ENCODE data around the gene RARS2.

The RARS2 gene

GRCh38 chr6:87589693-87590416 is at the start of gene RARS2, which contains the start of gene ORC3 (continued):
- TF ChIP-seq ZNF549 (tag by site-specific recombination; IDR thresholded peaks at IDR 0.05) (no peak), ZNF211 (tag by site-specific recombination; IDR thresholded peaks at IDR 0.05; ENCODE audit: low read depth) (no peak), ZNF48 (tag by site-specific recombination; IDR thresholded peaks at IDR 0.05) (no peak), ZNF416 (tag by site-specific recombination; IDR thresholded peaks at IDR 0.05) (no peak), ZBTB44 (tag by site-specific recombination; IDR thresholded peaks at IDR 0.05) (no peak), CTCF (tag by site-specific recombination; IDR thresholded peaks at IDR 0.05) (no peak), ZNF843 (tag by site-specific recombination; IDR thresholded peaks at IDR 0.05) (no peak; the same call in none of the 2 replicates), ZNF266 (tag by site-specific recombination; IDR thresholded peaks at IDR 0.05; ENCODE audit: low read depth) (no peak), ZNF660 (tag by site-specific recombination; IDR thresholded peaks at IDR 0.05) (peak; percentile 29; the same call in 1 of the 2 replicates), IKZF3 (tag by site-specific recombination; IDR thresholded peaks at IDR 0.05) (peak; percentile 77), ZNF366 (tag by site-specific recombination; conservative IDR thresholded peaks at IDR 0.05) (peak; percentile 63), ZNF140 (tag by site-specific recombination; IDR thresholded peaks at IDR 0.05) (no peak), KLF17 (tag by site-specific recombination; IDR thresholded peaks at IDR 0.05) (peak; percentile 58), ZNF654 (tag by site-specific recombination; IDR thresholded peaks at IDR 0.05; ENCODE audit: low read depth) (no peak), ZBTB1 (tag by site-specific recombination; IDR thresholded peaks at IDR 0.05) (no peak), ZBTB48 (tag by site-specific recombination; IDR thresholded peaks at IDR 0.05) (0 out of 2 replicates have a peak, but pooled peaks have one; percentile 23), YY1 (tag by site-specific recombination; IDR thresholded peaks at IDR 0.05) (peak; percentile 74), SP7 (tag by site-specific recombination; IDR thresholded peaks at IDR 0.05) (peak; percentile 70; the same call in 1 of the 2 replicates), ZNF280D (tag by site-specific recombination; IDR thresholded peaks at IDR 0.05) (no peak), BCL11B (tag by site-specific recombination; IDR thresholded peaks at IDR 0.05; ENCODE audit: low read depth) (0 out of 2 replicates have a peak, but pooled peaks have one; percentile 24), ATF2 (tag by site-specific recombination; IDR thresholded peaks at IDR 0.05; ENCODE audit: low read depth) (no peak), ZNF548 (tag by site-specific recombination; IDR thresholded peaks at IDR 0.05) (no peak), ZNF292 (tag by site-specific recombination; IDR thresholded peaks at IDR 0.05; ENCODE audit: borderline replicate concordance, low read depth) (no peak), ZFP3 (tag by site-specific recombination; IDR thresholded peaks at IDR 0.05; ENCODE audit: low read depth) (no peak), ZNF510 (tag by site-specific recombination; IDR thresholded peaks at IDR 0.05; ENCODE audit: insufficient replicate concordance) (no peak), ZNF768 (tag by site-specific recombination; IDR thresholded peaks at IDR 0.05) (no peak), ZNF473 (tag by site-specific recombination; IDR thresholded peaks at IDR 0.05) (no peak), MYNN (tag by site-specific recombination; IDR thresholded peaks at IDR 0.05; ENCODE audit: borderline replicate concordance) (no peak), ZNF707 (tag by site-specific recombination; IDR thresholded peaks at IDR 0.05) (no peak)
- TF ChIP-seq, protein P1, sequence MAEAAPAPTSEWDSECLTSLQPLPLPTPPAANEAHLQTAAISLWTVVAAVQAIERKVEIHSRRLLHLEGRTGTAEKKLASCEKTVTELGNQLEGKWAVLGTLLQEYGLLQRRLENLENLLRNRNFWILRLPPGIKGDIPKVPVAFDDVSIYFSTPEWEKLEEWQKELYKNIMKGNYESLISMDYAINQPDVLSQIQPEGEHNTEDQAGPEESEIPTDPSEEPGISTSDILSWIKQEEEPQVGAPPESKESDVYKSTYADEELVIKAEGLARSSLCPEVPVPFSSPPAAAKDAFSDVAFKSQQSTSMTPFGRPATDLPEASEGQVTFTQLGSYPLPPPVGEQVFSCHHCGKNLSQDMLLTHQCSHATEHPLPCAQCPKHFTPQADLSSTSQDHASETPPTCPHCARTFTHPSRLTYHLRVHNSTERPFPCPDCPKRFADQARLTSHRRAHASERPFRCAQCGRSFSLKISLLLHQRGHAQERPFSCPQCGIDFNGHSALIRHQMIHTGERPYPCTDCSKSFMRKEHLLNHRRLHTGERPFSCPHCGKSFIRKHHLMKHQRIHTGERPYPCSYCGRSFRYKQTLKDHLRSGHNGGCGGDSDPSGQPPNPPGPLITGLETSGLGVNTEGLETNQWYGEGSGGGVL (tag by site-specific recombination; IDR thresholded peaks at IDR 0.05) = no peak
